Fibroblast of skin of left biceps (primary cell): Measurements from ENCODE around the gene ITGA11.

Experiments used
- DNase-seq, 2 experiments: peaks; one replicate each; pipeline ENCODE4 v3.0.0-alpha.2; 2013; ENCODE audit warnings: low read depth in 2 of 2

Gene ITGA11

DNA sequence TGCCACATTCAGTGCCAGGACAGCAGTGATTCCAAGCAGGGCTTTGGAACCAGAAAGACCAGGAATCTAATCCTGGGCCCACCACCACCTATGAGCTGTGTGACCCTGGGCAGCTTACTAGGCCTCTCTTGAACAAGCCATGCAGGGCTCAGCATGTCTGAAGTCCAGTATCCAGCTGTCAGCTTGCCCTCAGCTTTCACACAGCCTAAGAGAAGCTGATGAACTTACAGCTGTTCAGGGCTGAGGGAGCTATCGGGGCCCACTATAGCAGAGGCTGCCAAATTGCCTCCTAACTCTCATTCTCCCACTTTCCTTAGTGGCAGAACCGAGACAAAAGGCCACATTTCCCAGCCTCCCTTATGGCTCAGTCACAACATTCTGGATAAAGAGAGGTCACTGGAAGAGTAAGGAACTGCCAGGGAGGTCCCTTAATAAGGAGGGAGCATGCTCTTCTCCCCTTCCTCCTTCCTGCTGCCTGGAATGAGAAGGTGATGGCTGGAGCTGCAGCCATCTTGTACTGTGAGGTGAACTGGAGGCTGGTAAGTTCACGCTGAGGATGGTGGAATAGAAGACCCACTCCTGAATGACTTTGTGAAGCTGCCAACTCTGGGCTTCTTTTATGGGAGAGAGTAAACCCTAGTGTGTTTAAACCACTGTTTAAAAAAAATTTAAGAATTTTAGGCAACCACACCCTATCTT, 120.0 kb downstream of the ITGA11 start:
- DNase-seq, result no peak

DNA sequence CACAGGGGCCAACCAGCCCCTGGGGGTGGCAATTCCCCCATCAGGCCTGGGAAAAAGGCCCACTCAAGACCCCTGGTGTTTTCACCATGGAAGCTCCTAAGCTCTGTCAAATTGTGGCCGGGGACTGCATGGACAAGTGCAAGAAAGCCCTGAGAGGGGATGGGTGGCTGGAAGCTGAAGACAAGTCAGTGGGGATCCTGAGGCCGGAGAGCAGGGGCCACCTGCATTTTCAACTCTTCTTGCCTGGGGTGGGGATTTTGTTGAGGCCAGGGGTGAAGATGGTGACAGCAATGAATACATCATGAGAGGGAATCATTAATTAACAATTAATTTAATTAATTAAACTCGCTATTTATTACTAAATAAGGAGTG, 120.5 kb downstream of the ITGA11 start:
- DNase-seq, result no peak

DNA sequence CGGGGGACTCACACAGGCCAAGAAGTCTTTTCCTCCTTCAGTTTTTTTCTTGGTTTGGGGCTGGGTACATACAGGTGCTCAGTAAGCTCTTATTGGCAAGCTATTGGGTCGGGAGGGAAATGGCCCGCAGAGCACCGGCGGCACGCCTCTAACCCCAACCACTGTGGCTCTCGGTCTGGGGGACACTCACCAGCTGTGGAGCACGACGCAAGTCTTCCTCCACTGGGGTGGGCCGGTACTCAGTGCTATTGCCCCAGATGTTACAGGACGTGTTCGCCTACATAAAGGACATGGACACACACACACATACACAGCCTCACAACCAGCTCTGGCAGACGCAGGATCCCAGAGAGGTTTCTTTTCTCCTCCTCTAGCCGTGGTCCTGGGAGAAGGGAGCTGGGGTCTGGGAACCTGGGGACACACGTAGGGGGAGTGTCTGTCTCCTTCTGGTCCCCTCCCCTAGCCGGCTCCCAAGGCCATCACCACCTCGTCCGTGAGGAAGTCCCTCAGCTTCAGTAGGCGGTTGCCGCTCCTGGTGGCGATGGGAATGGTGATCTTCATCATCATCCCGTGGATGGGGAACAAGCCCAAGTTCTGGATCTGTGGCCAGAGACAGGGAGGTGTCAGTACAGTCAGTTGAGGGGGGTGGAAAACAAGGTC, 121.0 kb downstream of the ITGA11 start:
- no peak for DNase-seq

DNA sequence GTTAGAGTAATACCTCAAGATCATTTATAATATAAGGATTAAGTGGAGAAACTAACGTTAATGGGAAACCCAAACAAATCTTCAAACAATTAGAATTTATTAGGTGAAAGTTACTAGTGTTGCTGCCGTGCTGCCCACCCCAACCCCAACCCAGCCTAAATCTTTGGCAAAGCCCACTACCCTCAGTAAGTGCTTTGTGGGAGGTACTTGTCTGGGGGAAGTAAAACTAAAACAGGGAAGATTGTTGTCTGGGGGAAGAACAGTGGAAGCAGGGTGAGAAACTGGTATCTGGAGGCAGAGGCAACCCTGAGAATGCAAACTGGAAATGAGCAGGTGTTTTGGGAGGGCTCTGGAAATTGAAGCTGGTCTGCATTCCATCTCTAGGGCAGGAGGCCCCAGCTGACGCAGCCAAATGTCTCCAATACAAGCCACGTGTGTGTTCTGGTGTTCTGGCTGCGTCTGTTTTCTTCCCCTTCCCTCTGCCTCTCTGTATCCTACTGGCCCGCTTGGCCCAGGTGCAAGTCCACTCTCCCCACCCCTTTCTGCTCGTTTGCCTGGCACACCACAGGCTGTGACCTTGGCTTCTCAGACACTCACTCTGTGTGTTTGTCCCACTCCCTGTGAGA, 121.7 kb downstream of the ITGA11 start:
- DNase-seq, result no peak

DNA sequence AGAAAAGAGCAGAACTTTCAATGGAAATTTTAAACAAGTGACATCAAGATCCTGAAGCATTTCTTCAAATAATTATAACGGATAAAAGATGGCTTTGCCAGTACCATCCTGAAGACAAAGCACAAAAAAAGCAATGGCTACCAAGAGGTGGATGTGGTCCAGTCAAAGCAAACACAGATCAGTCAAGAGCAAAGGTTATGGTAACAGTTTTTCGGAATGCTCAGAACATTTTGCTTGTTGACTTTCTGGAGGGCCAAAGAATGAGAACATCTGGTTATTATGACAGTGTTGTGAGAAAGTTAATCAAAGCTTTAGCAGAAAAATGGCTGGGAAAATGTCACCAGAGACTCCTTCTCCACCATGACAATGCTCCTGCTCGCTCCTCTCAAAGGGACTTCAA, 122.9 kb downstream of the ITGA11 start:
- DNase-seq, result no peak

DNA sequence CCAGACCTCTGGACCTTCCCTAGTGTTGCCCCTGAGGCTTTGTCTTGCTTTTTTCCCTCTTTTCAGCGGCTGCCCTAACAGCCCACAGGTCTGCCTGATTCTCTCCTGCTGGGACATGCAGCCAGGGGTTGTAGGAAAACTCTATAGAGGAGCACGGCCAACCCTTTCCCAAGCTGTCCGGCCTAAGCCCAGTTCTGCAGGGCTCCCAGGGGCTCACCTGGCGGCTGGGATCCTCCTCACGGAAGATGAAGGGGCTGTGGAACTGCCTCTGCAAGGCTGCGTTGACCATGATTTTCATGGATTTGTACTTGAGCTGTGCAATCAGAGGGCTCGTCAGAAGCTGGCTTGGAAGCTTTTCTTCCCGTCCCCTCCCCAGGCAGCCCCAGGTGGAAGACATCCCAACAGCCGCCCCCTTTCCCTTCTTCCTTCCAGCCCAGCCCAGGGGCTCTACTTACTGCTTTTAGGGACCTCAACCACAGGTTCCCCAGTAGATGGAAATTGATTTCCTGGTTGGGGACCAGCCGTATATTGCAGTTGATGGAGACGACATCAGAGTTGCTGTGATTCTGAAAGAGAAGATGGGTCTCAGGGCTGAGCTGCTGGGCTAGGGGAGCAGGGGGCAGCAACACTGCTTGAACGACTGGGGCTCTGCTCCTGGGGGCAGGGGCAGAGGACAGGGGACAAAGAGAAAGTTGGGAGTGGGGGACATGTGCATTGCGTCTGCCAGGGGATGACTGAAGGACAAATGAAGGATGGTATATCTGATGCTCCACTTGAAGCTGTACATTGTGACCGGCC, 124.6 kb downstream of the ITGA11 start:
- DNase-seq, result no peak

DNA sequence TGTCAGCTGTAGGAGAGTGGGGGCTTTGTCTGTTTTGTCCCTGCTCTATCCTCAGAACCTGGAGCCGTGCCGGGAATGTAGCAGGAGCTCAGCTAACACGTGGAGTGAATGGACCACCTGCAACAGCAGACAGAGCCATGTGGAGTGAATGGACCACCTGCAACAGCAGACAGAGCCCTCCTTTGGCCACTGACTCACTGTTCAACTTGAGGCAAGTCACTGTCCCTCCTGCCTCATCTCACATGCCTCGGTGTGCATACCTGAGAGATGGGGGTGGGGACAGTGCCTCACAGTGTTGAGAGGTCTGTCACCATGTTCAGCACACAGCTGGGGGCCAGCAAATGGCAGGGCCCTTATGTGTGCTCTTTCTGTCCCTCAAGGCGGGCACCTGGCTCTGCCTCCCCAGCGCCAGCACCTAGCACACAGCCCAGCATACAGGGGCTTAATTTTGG, 126.5 kb downstream of the ITGA11 start:
- no peak for DNase-seq

DNA sequence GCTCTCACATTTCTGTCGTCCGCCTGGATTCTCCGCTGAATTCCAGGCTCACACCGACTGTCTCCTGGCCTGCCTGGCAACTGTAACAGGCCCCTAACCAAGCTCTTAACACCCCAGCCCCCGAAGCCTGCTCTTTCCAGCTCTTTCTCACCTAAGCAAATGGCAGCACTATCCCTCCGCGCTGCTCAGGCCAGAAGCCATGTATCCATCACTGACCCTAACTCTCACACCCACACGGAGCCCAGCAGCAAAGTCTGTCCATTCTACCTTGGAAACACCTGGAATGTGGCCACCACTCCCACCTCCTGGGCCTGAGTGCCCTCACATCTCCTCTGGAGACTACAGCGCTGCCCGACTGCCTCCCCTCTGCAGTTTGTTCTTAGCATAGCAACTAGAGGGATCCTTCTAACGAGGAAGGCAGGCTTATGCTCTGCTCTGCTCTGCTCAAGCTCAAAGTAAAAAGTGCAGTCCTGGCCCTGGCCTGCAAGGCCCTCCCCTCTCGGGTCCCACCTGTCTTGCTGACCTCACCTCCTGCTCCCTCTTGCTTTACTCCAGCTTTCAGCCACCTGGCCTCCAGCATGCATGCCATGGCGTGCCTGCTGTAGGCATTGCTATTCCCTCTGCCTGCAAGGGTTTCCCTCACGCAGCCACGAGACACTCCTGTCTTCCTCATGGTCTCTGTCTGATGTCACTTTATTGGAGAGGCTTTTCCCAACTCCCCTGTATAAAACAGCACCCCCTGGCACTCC, 127.2 kb downstream of the ITGA11 start:
- DNase-seq, result no peak

DNA sequence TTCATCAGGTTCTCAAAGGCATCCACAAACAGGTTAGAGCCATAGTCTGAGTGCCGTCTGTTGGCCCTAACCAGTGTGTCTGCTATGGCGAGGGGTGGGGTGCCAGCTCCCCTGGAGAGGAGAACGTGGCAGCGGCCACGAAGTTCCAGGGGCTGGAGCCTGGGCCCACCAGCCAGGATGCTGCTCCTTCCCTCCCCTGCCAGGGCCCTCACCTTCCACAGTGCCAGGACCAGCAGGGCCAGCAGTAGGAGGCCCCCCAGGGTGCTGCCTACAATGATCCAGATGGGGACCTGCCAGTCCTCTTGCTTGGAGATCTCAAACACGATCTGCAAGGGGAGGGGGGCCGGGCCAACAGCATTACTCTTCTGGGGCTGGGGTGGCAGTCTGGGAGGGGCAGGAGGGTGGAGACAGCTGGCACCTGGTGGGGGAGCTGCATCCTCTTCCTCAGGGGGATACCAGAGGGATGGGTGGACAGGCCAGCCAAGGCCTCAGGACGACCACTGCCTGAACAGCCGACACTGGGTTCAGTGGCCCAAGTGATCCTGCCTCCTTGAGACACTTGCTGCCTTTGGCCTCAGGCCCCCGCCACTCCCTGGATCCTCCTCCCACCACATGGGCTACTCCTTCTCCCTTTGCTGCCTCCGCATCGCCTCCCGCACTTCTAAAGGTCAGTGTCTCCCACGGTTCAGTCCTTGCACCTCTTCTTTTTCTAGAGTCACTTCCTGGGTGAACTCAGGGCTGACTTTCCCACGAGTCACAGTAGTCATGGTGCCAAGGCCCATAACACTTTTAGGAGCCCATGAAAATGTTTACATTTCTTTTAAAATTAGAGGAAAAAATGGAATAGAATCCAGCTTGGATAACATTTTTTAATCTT, 128.2 kb downstream of the ITGA11 start:
- no peak for DNase-seq

DNA sequence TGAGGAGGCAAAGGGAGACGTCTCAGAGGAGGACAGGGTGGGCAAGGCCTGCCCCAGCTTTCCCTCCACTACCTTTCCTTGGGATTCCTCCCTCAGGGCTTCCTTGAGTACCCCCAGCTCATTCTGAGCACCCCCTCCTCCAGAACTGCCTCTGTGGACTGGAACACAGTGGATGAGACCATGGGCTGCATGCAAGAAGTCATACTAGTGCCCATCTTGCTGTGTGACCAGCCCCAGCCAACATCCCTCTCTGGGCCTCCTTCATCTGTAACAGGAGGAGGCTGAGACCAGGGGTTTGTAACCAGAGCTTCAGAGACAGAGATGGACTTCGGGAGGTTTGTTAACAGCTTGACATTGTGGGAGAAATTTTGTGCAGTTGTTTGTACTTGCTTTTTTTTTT, 128.8 kb downstream of the ITGA11 start:
- DNase-seq, result no peak

DNA sequence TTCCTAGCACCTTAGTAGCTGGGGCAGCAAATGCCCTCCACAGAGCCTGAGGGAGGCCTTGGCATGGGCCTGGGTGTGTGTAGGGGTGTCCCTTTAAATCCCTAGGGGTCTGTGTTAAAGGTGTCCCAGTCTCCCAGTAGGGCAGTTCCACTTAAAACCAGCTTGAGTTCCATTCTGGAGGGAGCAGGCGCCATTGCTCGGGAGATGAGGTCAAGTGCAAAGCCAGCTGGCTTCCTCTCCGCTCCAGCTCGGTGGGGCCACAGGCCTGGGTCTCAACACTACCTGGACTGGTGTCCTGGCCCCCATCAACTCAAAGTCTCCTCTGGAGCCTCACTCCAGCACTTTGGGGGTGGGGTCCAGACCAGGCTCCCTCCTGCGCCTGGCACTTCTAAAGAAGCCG, 129.2 kb downstream of the ITGA11 start:
- no peak for DNase-seq

DNA sequence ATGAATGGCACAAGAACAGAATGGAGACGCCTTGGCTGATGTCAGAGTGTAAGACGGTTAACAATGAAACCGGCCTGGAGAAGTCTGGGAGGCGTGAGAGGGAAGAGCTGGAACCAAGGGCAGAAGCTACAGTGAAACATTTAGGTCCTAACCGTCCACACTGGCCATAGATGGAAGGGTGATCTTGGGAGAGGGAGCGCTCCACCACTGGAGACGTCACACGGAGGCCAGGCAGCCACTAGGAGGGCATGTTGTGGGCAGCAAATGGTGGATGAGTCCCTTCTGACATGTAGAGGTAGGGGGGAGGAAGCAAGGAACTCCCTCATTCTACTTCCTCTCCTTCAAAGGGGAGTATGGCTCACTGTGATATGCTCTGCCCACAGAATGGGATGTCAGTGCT, 130.7 kb downstream of the ITGA11 start:
- DNase-seq, result no peak

DNA sequence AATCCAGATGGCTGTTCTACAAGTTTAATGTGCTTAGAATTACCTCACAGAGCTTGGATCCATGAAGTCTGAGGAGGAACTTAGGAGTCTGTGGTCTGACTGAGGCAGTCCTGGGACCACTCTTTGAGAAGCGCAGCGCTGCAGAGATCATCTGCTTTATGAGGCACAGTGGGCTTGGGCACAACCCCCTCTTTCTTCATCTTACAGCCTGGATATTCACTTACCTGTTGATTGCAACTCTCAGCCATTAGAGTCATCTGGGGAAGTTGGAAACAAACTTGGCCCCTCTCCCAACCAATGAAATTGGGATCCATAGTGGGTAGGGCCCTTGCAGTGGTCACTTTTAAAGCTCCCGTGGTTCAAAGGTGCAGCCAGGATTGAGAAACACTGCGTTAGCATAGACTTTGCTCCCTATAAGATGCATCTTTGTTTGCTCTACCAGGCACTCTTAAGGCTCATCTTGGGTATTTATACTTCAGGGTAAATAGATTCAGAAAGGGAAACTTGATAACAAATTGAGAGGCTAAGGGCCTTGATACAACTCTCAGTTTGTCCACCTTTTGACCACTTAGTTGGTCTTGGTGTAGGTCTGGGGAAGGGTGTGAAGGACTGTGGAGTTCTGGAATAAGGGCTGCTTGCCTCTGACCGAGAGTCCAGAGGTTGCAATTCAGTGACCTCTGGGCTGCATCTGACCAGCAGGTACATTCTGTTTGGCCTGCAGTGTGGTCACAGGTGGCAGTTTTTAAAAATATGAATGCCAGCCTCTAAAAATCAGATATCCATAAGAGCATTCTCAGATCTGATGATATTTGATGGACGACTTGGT, 131.6 kb downstream of the ITGA11 start:
- no peak for DNase-seq

DNA sequence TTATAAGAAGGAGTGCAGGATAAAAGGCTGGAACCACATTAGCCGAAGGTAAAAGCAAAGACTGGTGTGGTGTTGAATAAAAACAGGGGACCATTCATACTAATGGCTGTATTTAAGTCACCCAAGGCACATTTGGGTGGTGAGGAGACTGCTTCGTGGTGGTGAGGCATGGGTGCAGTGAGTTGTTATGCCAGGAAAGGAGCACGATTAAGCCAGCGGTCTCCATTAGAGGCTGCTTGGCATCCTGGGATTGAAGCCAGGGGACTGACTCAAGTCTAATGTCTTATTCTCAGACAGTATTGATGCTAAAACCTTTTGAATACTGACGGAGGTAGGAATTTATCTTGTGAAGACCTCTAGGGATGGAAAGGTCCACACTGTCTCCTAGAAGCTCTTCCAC, 132.5 kb downstream of the ITGA11 start:
- no peak for DNase-seq

DNA sequence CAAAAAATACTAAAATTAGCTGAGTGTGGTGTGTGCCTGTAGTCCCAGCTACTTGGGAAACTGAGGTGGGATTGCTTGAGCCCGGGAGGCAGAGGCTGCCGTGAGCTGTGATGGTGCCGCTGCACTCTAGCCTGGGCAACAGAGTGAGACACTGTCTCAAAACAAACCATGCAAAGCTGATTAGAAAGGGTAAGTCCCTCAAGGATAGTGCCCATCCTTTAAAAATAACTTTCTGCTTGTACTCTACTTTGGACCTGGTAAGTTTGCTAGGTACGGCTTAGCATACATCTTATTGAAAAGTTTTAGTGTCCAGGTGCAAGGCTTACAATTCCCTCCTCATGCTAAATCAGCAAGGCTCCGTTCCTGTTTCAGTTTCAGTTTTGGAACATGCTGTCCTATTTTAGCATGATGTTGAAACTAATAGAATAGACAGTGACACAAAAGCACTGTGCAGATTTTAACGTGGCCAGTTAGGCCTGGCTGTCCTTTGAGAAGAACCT, 133.0 kb downstream of the ITGA11 start:
- DNase-seq, result no peak

DNA sequence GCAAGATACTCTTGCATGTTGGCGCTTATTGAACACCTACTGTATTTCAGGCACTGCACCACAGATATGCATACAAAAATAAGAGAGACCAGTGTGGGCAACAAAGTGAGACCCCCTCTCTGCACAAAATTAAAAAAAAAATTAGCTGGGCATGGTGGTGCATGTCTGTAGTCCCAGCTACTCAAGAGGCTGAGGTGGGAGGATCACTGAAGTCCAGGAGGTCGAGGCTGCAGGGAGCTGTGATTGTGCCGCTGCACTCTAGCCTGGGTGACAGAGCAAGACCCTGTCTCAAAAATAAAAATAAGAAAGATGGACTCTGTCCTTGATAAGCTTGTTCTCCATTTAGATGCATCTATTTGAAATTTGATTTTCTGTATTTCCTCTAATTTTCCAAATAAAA, 133.6 kb downstream of the ITGA11 start:
- no peak for DNase-seq

DNA sequence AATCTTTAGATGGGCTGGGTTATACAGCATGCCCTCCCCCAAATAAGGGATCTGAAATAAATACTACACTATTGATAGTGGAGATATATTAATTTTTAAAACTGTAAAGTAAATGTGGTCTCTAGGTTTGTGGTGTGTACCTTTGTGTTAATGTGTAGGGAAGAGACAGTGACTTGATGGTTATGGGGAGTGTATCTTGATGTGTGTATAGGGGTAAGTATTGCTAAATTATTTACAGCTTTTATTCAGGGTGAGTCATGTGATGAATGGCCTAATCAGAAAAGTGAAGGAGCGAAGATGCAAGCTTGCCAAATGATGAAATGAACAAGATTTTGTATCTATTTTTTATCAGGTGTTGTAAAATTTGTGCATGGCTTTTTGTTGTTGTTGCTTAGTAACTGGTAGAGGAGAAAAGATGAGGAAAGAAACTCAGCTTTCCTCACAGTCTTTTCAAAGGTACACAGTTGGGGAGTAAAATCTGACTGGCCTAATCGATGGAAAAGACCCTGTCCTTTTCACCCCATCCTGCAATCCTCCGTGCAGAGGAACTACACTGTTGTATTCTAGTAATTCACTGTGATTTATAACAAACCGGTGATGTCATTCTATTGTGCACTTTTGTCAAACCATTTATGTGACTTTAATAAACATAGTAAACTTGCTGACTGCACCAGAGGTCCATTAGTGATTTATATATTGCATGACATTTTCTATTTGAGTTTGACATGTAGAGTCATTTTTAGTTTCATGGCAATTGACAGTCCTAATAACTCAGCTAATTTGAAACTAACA, 136.8 kb downstream of the ITGA11 start:
- no peak for DNase-seq

DNA sequence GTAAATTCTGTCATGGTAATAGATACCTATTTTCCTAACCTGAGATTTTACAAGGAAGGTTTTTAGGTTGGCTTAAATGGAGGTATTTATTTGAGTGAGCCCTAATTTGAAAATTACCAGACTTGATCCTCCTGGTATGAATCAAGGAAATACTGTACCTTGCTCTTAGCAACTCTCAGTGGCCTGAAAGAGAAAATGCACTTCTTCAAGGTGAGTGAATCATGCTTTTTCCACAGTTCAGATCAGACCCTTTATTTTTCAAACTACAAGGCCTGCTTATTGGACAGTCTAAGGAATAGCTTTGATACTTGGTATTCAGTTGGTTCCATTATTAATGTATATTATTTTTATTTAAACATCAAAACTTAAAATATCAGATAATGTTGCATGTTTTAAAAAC, 139.0 kb downstream of the ITGA11 start:
- no peak for DNase-seq
